Measurements from ENCODE around the gene SETD1B. TPM values are rescaled to one million over a fixed set of nuclear protein-coding genes. Genes with fewer than 3 reads are reported as not detected.

SETD1B gene
- total and polyA plus RNA-seq, 2 donors (not counting 1 experiment from before 2014, with no cell fraction given), result 7.9 to 61.4 TPM

DNA sequence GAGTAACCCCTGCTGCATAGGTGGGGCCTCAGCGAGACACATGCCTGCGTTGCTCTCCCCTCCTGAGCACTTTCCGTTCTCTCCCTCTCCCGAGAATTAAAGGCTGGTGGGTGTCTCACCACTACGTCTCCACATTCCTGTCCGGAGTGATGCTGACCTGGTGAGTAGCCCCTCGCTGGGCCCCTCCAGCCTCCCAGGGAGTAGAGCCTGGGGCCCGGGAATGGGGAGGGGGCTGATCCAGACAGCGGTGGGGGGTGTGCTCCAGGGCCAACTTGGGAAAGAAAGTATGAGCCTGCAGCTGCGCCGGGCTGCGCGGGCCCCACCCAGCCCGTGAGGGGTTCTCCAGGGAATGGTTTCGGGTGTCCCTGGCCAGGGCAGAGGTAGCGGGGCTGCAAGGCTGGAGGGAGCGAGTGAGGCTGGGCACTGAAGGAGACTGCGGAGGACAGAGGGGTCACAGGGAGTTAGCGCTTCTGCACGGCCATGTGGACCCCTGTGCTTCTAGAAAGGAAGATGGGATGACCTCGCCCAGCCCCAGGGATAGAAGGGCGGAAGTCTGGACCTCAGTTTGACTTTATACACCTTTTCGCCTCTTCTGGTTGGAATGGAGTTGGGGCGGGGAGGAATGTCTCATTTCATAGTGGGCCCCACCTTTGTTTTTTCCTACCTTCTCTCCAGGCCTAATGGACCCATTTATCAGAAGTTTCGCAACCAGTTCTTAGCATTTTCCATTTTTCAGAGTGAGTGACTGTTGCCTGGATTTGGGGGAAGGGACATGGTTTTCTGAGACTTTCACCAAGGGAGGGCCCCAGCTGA is 32.8 kb upstream of the SETD1B start:
- no peak for TF ChIP-seq CTCF (IDR thresholded peaks at IDR 0.05)
- TF ChIP-seq EZH2 (IDR thresholded peaks at IDR 0.05; ENCODE audit: borderline replicate concordance, insufficient read depth, low read depth, low read length, poor library complexity, severe bottlenecking), result no peak
- Histone ChIP-seq H3K9ac (ENCODE audit: low read length) (no peak overlapping the region), H3K79me2 (ENCODE audit: control insufficient read depth, insufficient read depth, low read length) (peaks cover 10% of the 10 kb centered on the region), H3K9me3 (ENCODE audit: control extremely low read depth in 1 of 3, control insufficient read depth in 2 of 3, insufficient read depth in 1 of 3, low read length in 2 of 3) (no peaks in the 10 kb centered on the region), H3K4me2 (replicated peaks; ENCODE audit: low read depth, low read length, poor library complexity, severe bottlenecking) (no peak overlapping the region), H3K4me3 (ENCODE audit: control extremely low read depth in 1 of 5, extremely low read depth in 1 of 5, insufficient read depth in 1 of 5, low read depth in 2 of 5, low read length in 4 of 5) (no peak overlapping the region), H2AFZ (ENCODE audit: insufficient read depth, low read depth, low read length, poor library complexity, severe bottlenecking) (no peak overlapping the region), H3K27ac (ENCODE audit: low read length in 2 of 2) (no peak overlapping the region), H3K36me3 (replicated peaks in 1 of 2; ENCODE audit: control extremely low read depth in 1 of 2, control insufficient read depth in 1 of 2, extremely low read depth in 1 of 2, insufficient read depth in 2 of 2, low read length in 1 of 2) (no peaks in the 10 kb centered on the region), H3K27me3 (replicated peaks in 1 of 4; ENCODE audit: control extremely low read depth in 1 of 4, control insufficient read depth in 3 of 4, insufficient read depth in 4 of 4, low read length in 3 of 4) (no peaks in the 10 kb centered on the region), H3K4me1 (ENCODE audit: control insufficient read depth in 2 of 2, insufficient read depth in 2 of 2, low read length in 2 of 2) (peaks cover 9 to 12% of the 10 kb centered on the region in 2 donors), H4K20me1 (ENCODE audit: control insufficient read depth, insufficient read depth, low read length, poor library complexity, severe bottlenecking) (no peaks in the 10 kb centered on the region)
- POLR2A ChIA-PET, result no interaction called here
- Mint-ChIP-seq H3K27ac (no peak overlapping the region), H3K4me1 (peaks cover 13% of the 10 kb centered on the region), H3K4me3 (no peak overlapping the region), H3K9me3 (ENCODE audit: insufficient read depth) (no peaks in the 10 kb centered on the region), H3K27me3 (no peaks in the 10 kb centered on the region)
- CTCF ChIA-PET, result interaction anchor here (0.5 to 33.5 kb wide), 3 partner anchors 32 to 645 kb away, joined by 3 to 1947 read pairs (median 4); partner anchors contain the start of genes RHOF and SETD1B
- no peak for ATAC-seq (ENCODE audit: low read depth)
- intact Hi-C loops (cut with micrococcal nuclease), result loop anchor here (5.0 kb wide), 1 partner anchor 59 kb away; the partner anchor contains the start of gene TMEM120B
- DNase-seq, result no peak
- WGBS (ENCODE audit: insufficient coverage), result 95% methylated on average over 22 of the region's 25 CpGs
